Daoy (cell line): ENCODE data around the gene FBXO47. TPM values are rescaled to one million over a fixed set of nuclear protein-coding genes. Genes with fewer than 3 reads are reported as not detected.
"Not testable (repeated sequence)": the region's sequence is repeated elsewhere in the genome, so short reads cannot be mapped to it uniquely, and the experiment has no call there.

Source experiments
- DNase-seq: peaks from one replicate; pipeline ENCODE4 v3.0.0-alpha.2; 2015; ENCODE audit warnings: low read depth
- total RNA-seq: library from RNA; depleted of rRNA; stranded (reverse); fragments of >200 nt; shearing (Covaris generic); gene quantifications from 2 replicates; pipeline ENCODE4 v1.2.3, GENCODE V29; 2014

The FBXO47 gene
- total RNA-seq, 1 experiment from 2014 or later = not detected

- no peak for DNase-seq
These were observed 13.5 kb upstream of the FBXO47 start for GRCh38 chr17:38980490-38981217.

DNA sequence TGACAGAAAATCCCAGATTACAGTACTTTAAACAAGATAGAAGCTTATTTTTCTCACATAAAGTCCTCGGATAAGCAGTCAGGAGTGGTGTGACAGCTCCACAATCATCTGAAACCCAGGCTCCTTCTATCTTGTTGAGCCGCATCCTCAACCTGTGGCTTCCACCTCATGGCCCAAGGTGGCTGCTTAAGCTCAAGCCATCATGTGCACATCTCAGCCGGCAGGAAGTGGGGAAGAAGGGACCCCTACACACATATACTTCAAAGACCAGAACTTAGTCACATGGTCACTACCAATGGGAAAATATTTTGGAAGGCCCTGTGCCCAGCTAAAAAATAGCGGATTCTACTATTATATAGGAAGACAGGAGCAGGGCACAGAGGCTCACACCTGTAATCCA is 11.0 kb upstream of the FBXO47 start:
- no peak for DNase-seq

DNA sequence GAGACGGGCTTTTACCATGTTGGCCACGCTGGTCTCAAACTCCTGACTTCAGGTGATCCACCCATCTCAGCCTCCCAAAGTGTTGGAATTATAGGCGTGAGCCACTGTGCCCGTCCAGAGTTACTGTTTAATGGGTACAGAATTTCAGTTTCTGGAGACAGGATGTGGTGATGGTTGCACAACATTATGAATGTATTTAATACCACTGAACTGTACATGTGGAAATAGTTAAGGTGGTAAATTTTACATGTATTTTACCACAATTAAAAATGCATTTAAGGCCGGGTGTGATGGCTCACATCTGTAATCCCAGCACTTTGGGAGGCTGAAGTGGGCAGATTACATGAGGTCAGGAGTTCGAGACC is 9.0 kb upstream of the FBXO47 start:
- peak; percentile 7 for DNase-seq

GRCh38 chr17:38970804-38971203 is 3.6 kb upstream of the FBXO47 start:
- no peak for DNase-seq

DNA sequence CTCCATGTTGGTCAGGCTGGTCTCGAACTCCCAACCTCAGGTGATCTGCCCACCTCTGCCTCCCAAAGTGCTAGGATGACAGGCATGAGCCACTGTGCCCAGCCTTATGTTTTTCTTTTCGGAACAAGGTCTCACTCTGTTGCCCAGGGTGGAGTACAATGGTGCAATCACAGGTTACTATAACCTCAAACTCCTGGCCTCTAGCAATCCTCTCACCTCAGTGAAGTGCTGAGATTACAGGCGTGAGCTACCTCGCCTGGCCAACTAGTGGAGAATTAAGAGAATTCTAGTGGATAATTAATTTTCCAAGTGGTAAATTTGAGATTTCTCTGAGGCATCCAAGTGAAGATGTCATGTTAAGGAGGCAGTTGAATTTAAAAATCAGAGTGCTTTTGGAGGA is 2.9 kb upstream of the FBXO47 start:
- no peak for DNase-seq

DNA sequence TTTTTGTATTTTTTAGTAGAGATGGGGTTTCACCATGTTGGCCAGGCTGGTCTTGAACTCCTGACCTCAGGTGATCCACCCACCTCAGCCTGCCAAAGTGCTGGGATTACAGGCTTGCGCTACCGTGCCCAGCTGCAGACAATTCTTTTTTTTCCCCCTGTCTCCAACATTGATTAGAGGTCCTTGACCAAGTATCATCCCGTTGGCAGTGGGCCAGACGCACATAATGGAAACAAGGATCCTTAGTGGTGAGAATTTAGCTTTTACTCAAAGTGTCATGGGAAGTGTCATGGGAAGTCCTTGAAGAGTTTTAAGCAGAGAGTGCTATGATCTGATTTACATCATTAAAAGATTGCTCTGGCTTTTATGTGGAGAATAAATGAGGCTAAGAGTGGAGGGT is 2.1 kb upstream of the FBXO47 start:
- no peak for DNase-seq

DNA sequence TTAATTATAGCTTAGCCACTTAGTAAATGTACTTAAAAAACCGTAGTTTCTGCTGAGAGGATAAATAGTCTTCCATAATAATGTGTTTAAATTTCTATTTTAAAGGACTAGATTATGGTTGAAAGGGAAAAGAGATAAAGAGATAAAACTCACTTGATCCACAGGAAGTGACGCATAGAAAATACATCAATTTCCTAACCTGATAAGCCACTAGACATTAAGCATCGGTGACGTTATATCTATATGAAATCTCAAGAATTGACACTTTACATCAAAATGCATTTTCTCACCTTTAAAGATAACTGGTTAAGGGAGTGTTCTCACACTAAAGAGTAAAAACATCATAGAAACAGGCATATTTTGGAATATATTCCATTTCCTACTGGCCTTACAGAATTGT is 5.8 kb downstream of the FBXO47 start:
- DNase-seq = no peak

GRCh38 chr17:38960402-38960801 is 6.8 kb downstream of the FBXO47 start:
- no peak for DNase-seq

DNA sequence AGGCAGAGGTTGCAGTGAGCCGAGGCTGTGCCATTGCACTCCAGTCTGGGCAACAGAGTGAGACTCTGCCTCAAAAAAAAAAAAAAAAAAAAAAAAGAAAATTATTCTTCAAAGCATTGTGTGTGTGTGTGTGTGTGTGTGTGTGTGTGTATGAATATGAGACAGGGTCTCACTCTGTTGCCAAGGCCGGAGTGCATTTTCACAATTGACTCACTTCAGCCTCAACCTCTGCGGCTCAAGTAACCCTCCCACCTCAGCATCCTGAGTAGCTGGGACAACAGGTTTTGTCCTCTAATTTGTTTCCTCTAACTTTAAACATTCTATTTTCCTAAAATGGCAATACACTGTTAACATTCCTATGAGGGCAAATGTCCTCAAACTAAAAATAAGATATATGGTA is 7.7 kb downstream of the FBXO47 start:
- no peak for DNase-seq

DNA sequence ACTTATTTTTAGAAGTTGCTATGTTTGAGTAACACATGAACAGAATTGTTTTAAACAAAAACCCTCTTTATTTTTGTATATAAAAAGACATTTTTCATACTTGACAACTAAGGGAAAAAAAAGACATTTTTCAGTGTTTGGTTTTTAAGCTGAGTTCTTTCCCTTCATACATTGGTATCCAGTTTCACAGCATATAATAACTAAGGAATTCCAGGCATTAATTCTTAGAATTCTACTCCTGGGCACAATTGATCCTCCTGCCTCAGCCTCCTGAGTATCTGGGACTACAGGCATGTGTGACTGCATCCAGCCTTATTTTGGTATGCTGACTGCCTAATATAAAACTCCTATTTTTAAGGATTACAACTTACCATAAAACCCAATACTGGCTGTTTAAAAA is 8.4 kb downstream of the FBXO47 start:
- DNase-seq = no peak

GRCh38 chr17:38958326-38958725 is 8.9 kb downstream of the FBXO47 start:
- no peak for DNase-seq

- DNase-seq = not testable (repeated sequence)
These were observed 13.4 kb downstream of the FBXO47 start for GRCh38 chr17:38953800-38954199.

GRCh38 chr17:38947189-38947588 is 20.0 kb downstream of the FBXO47 start:
- DNase-seq = no peak

DNA sequence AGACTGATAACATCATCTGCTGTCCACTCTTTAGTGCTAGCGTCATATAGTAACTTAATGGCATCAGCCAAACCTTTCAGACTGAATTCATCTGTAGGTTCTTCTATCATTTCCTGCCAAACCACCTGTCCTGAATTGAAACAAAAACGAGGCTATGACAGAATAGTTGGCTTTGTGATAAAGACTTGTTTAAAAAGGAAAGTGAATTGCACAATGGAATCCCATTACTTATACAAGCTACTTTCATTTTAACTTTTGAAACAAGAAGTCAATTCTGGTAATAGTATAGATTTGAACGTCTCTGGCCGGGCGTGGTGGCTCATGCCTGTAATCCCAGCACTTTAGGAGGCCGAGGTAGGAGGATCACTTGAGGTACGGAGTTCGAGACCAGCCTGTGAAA is 23.6 kb downstream of the FBXO47 start:
- DNase-seq = no peak

- no peak for DNase-seq
These were observed 24.4 kb downstream of the FBXO47 start for GRCh38 chr17:38942696-38943334.

GRCh38 chr17:38940404-38940803 is 26.8 kb downstream of the FBXO47 start:
- no peak for DNase-seq

GRCh38 chr17:38939987-38940386 is 27.2 kb downstream of the FBXO47 start:
- DNase-seq = no peak

- DNase-seq = not testable (repeated sequence)
These were observed 33.2 kb downstream of the FBXO47 start for GRCh38 chr17:38933962-38934361.

DNA sequence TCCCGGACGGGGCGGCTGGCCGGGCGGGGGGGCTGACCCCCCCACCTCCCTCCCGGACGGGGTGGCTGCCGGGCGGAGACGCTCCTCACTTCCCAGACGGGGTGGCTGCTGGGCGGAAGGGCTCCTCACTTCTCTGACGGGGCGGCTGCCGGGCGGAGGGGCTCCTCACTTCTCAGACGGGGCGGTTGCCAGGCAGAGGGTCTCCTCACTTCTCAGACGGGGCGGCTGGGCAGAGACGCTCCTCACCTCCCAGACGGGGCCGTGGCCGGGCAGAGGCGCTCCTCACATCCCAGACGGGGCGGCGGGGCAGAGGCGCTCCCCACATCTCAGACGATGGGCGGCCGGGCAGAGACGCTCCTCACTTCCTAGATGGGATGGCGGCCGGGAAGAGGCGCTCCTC is 36.4 kb downstream of the FBXO47 start:
- DNase-seq = not testable (repeated sequence)

DNA sequence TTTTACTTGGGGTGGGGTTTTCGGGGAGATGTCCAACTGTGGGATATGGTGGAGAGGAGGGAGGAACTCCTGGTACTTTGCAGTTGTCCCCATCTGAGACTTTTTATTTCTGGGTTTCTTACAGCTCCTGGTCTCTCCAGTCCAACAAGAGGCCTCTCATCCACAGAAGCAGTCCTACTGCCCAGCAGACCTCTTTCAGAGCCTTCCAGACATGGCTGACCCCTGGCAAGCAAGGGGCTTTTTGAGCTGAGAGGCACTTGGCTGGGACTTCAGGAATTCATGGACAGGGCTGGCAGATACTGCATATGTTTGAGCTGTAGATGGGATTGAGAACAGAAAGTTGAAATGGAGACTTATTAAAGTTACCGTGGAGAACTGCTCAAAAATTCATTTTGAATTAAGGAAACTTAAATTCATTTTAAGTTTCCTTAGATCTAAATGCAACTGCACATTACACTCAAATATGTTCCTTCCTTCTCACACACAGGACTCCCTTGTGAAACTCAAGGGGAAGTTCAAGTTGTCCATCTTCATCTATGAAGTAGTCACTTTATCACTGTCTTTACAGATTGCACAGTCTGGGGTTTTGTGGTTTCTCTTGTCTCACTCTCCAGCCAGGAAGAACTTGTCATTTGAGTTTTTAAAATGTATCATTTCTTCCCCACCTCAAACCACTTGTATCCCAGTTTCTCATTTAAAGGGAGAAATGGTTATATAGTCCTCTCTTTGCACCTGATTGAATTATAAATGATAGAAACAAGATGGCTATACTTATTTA is 40.7 kb downstream of the FBXO47 start:
- DNase-seq = no peak

DNA sequence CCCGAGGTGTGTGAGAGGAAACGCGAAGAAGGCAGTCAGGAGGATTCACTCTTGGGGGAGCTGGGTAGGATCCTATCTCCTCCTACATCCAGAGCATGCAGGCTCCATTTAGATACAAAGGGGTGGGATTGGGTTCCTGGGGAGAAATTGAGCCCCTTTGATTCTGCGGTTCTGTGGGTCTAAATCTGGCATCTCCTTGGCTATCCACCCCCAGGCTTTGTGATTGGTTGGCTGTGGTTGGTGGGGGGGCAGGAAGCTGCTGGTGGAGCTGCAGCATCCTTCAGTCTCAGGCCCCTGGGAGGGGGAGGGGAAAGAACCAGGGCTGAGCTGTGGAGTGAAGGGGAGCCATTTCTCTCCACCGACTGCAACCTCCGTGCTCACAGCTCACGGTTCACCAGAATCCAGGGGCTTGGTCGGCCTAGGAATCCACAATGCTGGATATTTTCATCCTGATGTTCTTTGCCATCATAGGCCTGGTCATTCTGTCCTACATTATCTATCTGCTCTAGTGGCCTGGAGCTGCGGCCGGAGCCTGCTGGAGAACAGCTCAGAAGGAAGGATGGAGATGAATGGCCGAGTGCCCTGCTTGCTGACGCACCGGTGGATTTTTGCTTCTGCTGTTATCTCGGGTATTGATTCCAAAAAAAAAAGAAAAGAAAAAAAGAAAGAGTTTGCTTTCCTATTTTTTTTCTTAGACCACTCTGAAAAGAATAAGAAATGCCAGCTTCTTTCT is 41.8 kb downstream of the FBXO47 start, which contains the start of gene LASP1NB:
TSS of gene LASP1NB (plus strand) at position 352 of the 733 bp plus-strand sequence.
- no peak for DNase-seq
